Urothelium cell line (cell line): ENCODE measurements around the gene STN1.

Source experiments
- DNase-seq: peaks from one replicate; pipeline ENCODE4 v3.0.0; 2011; ENCODE audit warnings: low spot score, mixed read lengths
- FAIRE-seq: peaks from 2 replicates; lab custom pipeline; 2011; peaks lifted over from hg19 to GRCh38; lab: Jason Lieb, UNC

The STN1 gene

GRCh38 chr10:103918053-103918846 lies at the start of gene STN1:
TSS of gene STN1 (minus strand) at chr10:103918184. CDS start at chr10:103917594, 590 bp downstream.
- FAIRE-seq (no peak), DNase-seq (peak; percentile 99)

GRCh38 chr10:103967448-103968071 lies 49.6 kb upstream of the STN1 start:
- no peak for FAIRE-seq
- DNase-seq, result peak; percentile 66

- peak; percentile 90 for DNase-seq
These were observed 48.9 kb upstream of the STN1 start, which contains the start of gene SLK for GRCh38 chr10:103966671-103967447. TSS of gene SLK (plus strand) at chr10:103967140. CDS start at chr10:103967746, 606 bp downstream.

GRCh38 chr10:103960103-103960502 lies 42.1 kb upstream of the STN1 start:
- DNase-seq, result no peak
- no peak for FAIRE-seq

More at GRCh38 chr10:103966671-103967447, 48.9 kb upstream of the STN1 start, which contains the start of gene SLK:
- peak; percentile 97 for FAIRE-seq

- FAIRE-seq (no peak), DNase-seq (no peak)
These were observed 41.0 kb upstream of the STN1 start for GRCh38 chr10:103958996-103959395.

- DNase-seq (no peak), FAIRE-seq (no peak)
These were observed 36.6 kb upstream of the STN1 start for GRCh38 chr10:103954543-103954942.

- FAIRE-seq (no peak), DNase-seq (no peak)
These were observed 34.0 kb upstream of the STN1 start for GRCh38 chr10:103951942-103952341.

GRCh38 chr10:103951183-103951582 lies 33.2 kb upstream of the STN1 start:
- DNase-seq (no peak), FAIRE-seq (no peak)

- FAIRE-seq (no peak), DNase-seq (no peak)
These were observed 31.7 kb upstream of the STN1 start for GRCh38 chr10:103949728-103950127.

- FAIRE-seq (no peak), DNase-seq (no peak)
These were observed 30.0 kb upstream of the STN1 start for GRCh38 chr10:103947799-103948516.

GRCh38 chr10:103942866-103943265 lies 24.9 kb upstream of the STN1 start:
- FAIRE-seq (no peak), DNase-seq (no peak)

- no peak for FAIRE-seq
These were observed 23.8 kb upstream of the STN1 start for GRCh38 chr10:103941801-103942200.

GRCh38 chr10:103939522-103939921 lies 21.5 kb upstream of the STN1 start:
- peak; percentile 37 for FAIRE-seq
- no peak for DNase-seq

More at GRCh38 chr10:103941801-103942200, 23.8 kb upstream of the STN1 start:
- DNase-seq, result no peak

- FAIRE-seq (peak; percentile 77), DNase-seq (no peak)
These were observed 18.0 kb upstream of the STN1 start for GRCh38 chr10:103936022-103936421.

GRCh38 chr10:103934308-103934707 lies 16.3 kb upstream of the STN1 start:
- FAIRE-seq, result no peak
- no peak for DNase-seq

GRCh38 chr10:103933557-103934121 lies 15.7 kb upstream of the STN1 start:
- no peak for FAIRE-seq
- no peak for DNase-seq

- no peak for FAIRE-seq
- DNase-seq, result no peak
These were observed 15.0 kb upstream of the STN1 start for GRCh38 chr10:103932971-103933370.

- no peak for DNase-seq
- FAIRE-seq, result no peak
These were observed 14.3 kb upstream of the STN1 start for GRCh38 chr10:103932271-103932670.

GRCh38 chr10:103931603-103932002 lies 13.6 kb upstream of the STN1 start:
- no peak for FAIRE-seq
- no peak for DNase-seq

GRCh38 chr10:103930881-103931280 lies 12.9 kb upstream of the STN1 start:
- FAIRE-seq (no peak), DNase-seq (no peak)
